IPS-18c (cell line): ENCODE measurements around the gene C11orf16.
A peak's percentile ranks its signal among the peaks of the same experiment; 100 is the strongest.
"Not testable (repeated sequence)": the region's sequence is repeated elsewhere in the genome, so short reads cannot be mapped to it uniquely, and the experiment has no call there.

Experiments used
- H3K4me3 ChIP-seq: 2 replicates; pipeline ENCODE4 v1.7.0; 2013; ENCODE audit warnings: low read depth, mild to moderate bottlenecking, low read length, moderate library complexity; ENCODE audit not compliant: insufficient read depth
- H3K9me3 ChIP-seq: one replicate; pipeline ENCODE4 v1.6.1; 2013; ENCODE audit warnings: mild to moderate bottlenecking, low read length, moderate library complexity; ENCODE audit not compliant: control insufficient read depth, insufficient read depth

Gene C11orf16

DNA sequence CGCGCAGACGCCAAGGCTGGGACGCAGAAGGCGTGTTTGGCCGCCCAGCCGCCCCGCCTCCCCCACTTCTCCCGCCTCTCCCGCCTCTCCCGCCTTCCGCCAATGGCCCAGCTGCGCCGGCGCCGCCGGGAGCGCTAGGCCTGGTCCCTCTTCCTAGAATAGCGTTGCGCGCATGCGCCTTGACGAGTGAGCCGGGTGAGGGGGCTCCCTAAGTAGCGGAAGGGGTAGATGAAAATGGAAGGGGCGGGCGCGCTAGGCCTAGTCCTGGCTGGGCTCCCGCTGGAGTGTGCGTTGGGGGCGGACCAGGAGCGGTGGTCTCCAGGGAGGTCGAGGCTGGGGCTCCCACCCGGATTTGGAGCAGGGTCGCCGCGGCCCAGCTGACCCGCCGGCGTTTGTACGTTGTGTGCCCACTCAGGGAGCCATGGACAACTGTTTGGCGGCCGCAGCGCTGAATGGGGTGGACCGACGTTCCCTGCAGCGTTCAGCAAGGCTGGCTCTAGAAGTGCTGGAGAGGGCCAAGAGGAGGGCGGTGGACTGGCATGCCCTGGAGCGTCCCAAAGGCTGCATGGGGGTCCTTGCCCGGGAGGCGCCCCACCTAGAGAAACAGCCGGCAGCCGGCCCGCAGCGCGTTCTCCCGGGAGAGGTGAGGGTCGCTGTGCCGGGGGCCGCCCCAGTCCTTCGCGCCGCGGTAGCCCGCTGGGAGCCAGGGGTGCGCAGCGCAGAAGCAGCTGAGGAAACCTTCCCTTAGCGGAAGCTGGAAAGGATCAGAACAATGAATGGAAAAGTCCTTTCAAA is 21.5 kb downstream of the C11orf16 start, which contains the start of gene AKIP1:
Gene AKIP1, plus strand, starts transcription at position 161 of the 795 bp plus-strand sequence. Its CDS starts 261 bp downstream, at position 422.
- Histone ChIP-seq H3K4me3 (peak within 1 kb of the TSS; percentile 94), H3K9me3 (no peaks in the 10 kb centered on the region)

- H3K4me3 ChIP-seq: peak overlapping the region; percentile 51; the same call in 1 of the 2 replicates
Measured at GRCh38 chr11:8910649-8911026, 22.1 kb downstream of the C11orf16 start.

GRCh38 chr11:8908099-8908498 is 24.6 kb downstream of the C11orf16 start:
- no peak overlapping the region for H3K4me3 ChIP-seq
- H3K9me3 ChIP-seq: no peaks in the 10 kb centered on the region

More at GRCh38 chr11:8910649-8911026, 22.1 kb downstream of the C11orf16 start:
- H3K9me3 ChIP-seq: no peaks in the 10 kb centered on the region

- no peaks in the 10 kb centered on the region for H3K9me3 ChIP-seq
- no peak overlapping the region for H3K4me3 ChIP-seq
Measured at GRCh38 chr11:8907116-8907515, 25.6 kb downstream of the C11orf16 start.

DNA sequence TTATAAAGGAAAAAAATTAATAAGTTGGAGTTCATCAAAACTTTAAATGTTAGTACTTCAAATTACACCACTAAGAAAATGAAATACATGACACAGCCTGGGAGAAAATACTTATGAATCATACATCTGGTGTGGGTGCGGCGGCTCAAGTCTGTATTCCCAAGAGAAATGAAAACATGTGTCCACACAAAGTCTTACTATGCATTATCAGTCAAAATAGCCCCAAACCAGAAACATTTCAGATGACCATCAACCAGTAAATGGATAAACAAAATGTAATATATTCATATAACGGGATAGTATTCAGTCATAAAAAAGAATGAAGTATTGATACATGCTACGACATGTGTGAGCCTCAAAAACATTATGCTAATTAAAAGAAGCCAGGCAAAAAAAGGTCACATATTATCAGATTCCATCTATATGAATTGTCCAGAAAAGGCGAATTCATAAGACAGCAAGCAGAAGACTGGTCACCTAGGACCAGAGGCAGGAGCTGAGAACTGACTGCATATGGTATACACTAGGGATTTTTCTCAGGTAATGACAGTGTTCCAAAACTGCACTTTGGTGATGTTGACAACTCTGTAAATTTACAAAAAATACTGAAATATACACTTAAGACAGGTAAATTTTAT is 27.1 kb downstream of the C11orf16 start:
- Histone ChIP-seq H3K9me3 (no peaks in the 10 kb centered on the region), H3K4me3 (no peak overlapping the region)

DNA sequence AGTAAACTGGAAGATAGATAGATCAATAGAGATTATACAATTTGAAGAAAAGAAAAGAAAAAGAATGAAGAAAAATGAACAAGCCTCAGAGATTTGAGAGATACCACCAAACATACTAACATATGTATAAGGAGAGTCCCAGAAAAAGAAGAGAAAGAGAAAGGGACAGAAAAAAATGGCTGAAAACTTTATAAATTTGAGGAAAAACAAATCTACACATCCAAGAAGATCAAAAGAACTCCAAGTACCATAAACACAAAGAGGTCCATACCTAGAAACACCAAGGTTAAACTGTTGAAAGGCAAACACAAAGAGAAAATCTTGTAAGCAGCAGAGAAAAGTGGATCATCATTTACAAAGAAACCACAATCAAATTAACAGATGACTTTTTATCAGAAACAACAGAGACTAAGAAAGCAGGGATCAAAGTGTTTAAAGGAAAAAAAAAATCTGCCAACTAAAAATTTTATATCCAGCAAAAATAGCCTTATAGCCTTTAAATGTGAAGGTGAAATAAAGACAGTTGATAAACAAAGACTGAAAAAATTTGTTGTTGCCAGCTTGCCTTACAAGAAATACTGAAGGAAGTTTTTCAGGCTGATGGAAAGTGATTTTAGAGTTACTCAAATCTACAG is 33.5 kb downstream of the C11orf16 start:
- H3K9me3 ChIP-seq: no peaks in the 10 kb centered on the region
- H3K4me3 ChIP-seq: no peak overlapping the region

GRCh38 chr11:8891185-8891584 is 41.6 kb downstream of the C11orf16 start:
- H3K4me3 ChIP-seq, H3K9me3 ChIP-seq: not testable (repeated sequence)

- peaks cover 2% of the 10 kb centered on the region for H3K9me3 ChIP-seq
- H3K4me3 ChIP-seq: no peak overlapping the region
Measured at GRCh38 chr11:8886322-8886721, 46.4 kb downstream of the C11orf16 start.

GRCh38 chr11:8881585-8881984 is 51.2 kb downstream of the C11orf16 start:
- not testable (repeated sequence) for H3K9me3 ChIP-seq, H3K4me3 ChIP-seq

- Histone ChIP-seq H3K9me3 (no peaks in the 10 kb centered on the region), H3K4me3 (no peak overlapping the region)
Measured at GRCh38 chr11:8878771-8879170, 54.0 kb downstream of the C11orf16 start.

GRCh38 chr11:8873741-8874405 is 58.9 kb downstream of the C11orf16 start:
- Histone ChIP-seq H3K9me3 (no peaks in the 10 kb centered on the region), H3K4me3 (no peak overlapping the region)

- Histone ChIP-seq H3K9me3 (no peaks in the 10 kb centered on the region), H3K4me3 (no peak overlapping the region)
Measured at GRCh38 chr11:8871962-8872361, 60.8 kb downstream of the C11orf16 start.

DNA sequence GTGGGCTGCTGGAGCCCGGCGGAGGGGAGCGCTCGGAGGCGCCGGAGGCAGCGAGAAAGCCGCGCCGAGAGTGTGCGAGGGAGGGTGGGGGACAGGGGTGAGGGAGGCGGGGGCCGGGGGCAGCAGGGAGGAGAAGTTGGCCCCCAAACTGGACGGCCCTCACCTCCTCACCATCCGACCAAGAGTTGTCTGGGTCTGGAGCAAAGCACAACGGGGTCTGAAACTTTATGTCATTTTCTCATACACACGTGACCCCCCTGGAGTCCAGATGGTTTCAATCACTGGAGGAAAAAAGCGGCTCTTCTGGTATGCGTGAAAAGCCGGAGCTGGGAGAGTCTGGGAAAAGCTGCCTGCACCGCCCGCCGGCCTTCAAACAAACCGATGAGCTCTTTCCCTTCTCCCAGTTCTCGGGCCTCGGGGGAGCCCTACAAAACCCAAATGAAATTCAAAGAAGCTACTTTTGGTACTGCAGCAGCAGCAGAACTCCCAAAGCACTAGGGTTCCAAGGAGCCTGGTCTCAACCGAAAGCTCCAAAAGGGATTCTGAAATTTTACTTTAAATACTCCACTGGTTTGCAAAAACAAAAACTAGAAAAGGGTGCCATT is 61.5 kb downstream of the C11orf16 start:
- H3K4me3 ChIP-seq: peak overlapping the region; percentile 81
- H3K9me3 ChIP-seq: no peaks in the 10 kb centered on the region

GRCh38 chr11:8870411-8871170 is 62.2 kb downstream of the C11orf16 start:
- Histone ChIP-seq H3K9me3 (no peaks in the 10 kb centered on the region), H3K4me3 (peak overlapping the region; percentile 81)
